Measurements from ENCODE around the gene LBHD1. TPM values are rescaled to one million over a fixed set of nuclear protein-coding genes. Genes with fewer than 3 reads are reported as not detected.
A peak's percentile ranks its signal among the peaks of the same experiment; 100 is the strongest.
"Not testable (repeated sequence)": the region's sequence is repeated elsewhere in the genome, so short reads cannot be mapped to it uniquely, and the experiment has no call there.

The LBHD1 gene
- polyA plus RNA-seq, 2 donors, result 2.7 to 5.2 TPM

- peaks cover 5 to 10% of the 10 kb centered on the region in 2 donors for H3K36me3 ChIP-seq (ENCODE audit: control insufficient read depth in 2 of 2, insufficient read depth in 2 of 2, low read length in 1 of 2)
- H3K27ac ChIP-seq (ENCODE audit: low read depth in 2 of 2, low read length in 1 of 2), result peak overlapping the region; percentile 97 to 98
- 1 to 2% methylated on average over 47 of the region's 47 CpGs for WGBS, 2 donors
- no peaks in the 10 kb centered on the region for H3K9me3 ChIP-seq (ENCODE audit: control insufficient read depth in 2 of 2, insufficient read depth in 1 of 2, low read depth in 1 of 2, low read length in 1 of 2)
- no peaks in the 10 kb centered on the region for H3K27me3 ChIP-seq (ENCODE audit: control insufficient read depth in 1 of 2, insufficient read depth in 2 of 2, low read length in 2 of 2)
- peaks cover 3 to 14% of the 10 kb centered on the region in 2 donors for H3K4me1 ChIP-seq (ENCODE audit: control insufficient read depth in 2 of 2, insufficient read depth in 2 of 2, low read length in 1 of 2)
- H3K4me3 ChIP-seq (ENCODE audit: low read depth in 1 of 2, low read length in 2 of 2), result peak overlapping the region; percentile 43 to 58
These were observed 37.4 kb upstream of the LBHD1 start for GRCh38 chr11:62709247-62710000.

- Histone ChIP-seq H3K4me1 (ENCODE audit: control insufficient read depth in 2 of 2, insufficient read depth in 2 of 2, low read length in 1 of 2) (peaks cover 3 to 14% of the 10 kb centered on the region in 2 donors), H3K4me3 (ENCODE audit: low read depth in 1 of 2, low read length in 2 of 2) (peak overlapping the region; percentile 43 to 58), H3K27ac (ENCODE audit: low read depth in 2 of 2, low read length in 1 of 2) (peak overlapping the region; percentile 97 to 98), H3K36me3 (ENCODE audit: control insufficient read depth in 2 of 2, insufficient read depth in 2 of 2, low read length in 1 of 2) (peaks cover 5 to 8% of the 10 kb centered on the region in 2 donors), H3K9me3 (ENCODE audit: control insufficient read depth in 2 of 2, insufficient read depth in 1 of 2, low read depth in 1 of 2, low read length in 1 of 2) (no peaks in the 10 kb centered on the region), H3K27me3 (ENCODE audit: control insufficient read depth in 1 of 2, insufficient read depth in 2 of 2, low read length in 2 of 2) (no peaks in the 10 kb centered on the region)
- 1 to 2% methylated on average over 7 of the region's 7 CpGs for WGBS, 2 donors
These were observed 36.7 kb upstream of the LBHD1 start for GRCh38 chr11:62708793-62709192.

- Histone ChIP-seq H3K27me3 (ENCODE audit: control insufficient read depth in 1 of 2, insufficient read depth in 2 of 2, low read length in 2 of 2) (no peaks in the 10 kb centered on the region), H3K4me1 (ENCODE audit: control insufficient read depth in 2 of 2, insufficient read depth in 2 of 2, low read length in 1 of 2) (peaks cover 3 to 14% of the 10 kb centered on the region in 2 donors), H3K36me3 (ENCODE audit: control insufficient read depth in 2 of 2, insufficient read depth in 2 of 2, low read length in 1 of 2) (peaks cover under 1 to 6% of the 10 kb centered on the region in 2 donors), H3K27ac (ENCODE audit: low read depth in 2 of 2, low read length in 1 of 2) (peak overlapping the region; percentile 97 to 98), H3K4me3 (ENCODE audit: low read depth in 1 of 2, low read length in 2 of 2) (peak overlapping the region in 1 of 2 donors; percentile 58), H3K9me3 (ENCODE audit: control insufficient read depth in 2 of 2, insufficient read depth in 1 of 2, low read depth in 1 of 2, low read length in 1 of 2) (no peaks in the 10 kb centered on the region)
- 61 to 72% methylated on average over 5 of the region's 5 CpGs for WGBS, 2 donors
These were observed 36.3 kb upstream of the LBHD1 start for GRCh38 chr11:62708392-62708791.

- peaks cover 0 to 4% of the 10 kb centered on the region in 2 donors for H3K36me3 ChIP-seq (ENCODE audit: control insufficient read depth in 2 of 2, insufficient read depth in 2 of 2, low read length in 1 of 2)
- 83% methylated on average over 10 of the region's 10 CpGs for WGBS, 2 donors
- no peaks in the 10 kb centered on the region for H3K9me3 ChIP-seq (ENCODE audit: control insufficient read depth in 2 of 2, insufficient read depth in 1 of 2, low read depth in 1 of 2, low read length in 1 of 2)
- H3K4me3 ChIP-seq (ENCODE audit: low read depth in 1 of 2, low read length in 2 of 2), result peak within 1 kb of the TSS; percentile 27 to 93
- H3K27me3 ChIP-seq (ENCODE audit: control insufficient read depth in 1 of 2, insufficient read depth in 2 of 2, low read length in 2 of 2), result no peaks in the 10 kb centered on the region
- H3K27ac ChIP-seq (ENCODE audit: low read depth in 2 of 2, low read length in 1 of 2), result peak within 1 kb of the TSS; percentile 97 to 98
- peaks cover 3 to 14% of the 10 kb centered on the region in 2 donors for H3K4me1 ChIP-seq (ENCODE audit: control insufficient read depth in 2 of 2, insufficient read depth in 2 of 2, low read length in 1 of 2)
These were observed 35.3 kb upstream of the LBHD1 start, which contains the start of the genes BSCL2 and GNG3 for GRCh38 chr11:62707277-62707861. BSCL2 (minus strand) TSS chr11:62707424; CDS start chr11:62707195, 229 bp downstream. GNG3 (plus strand) TSS chr11:62707676; CDS start chr11:62708296, 620 bp downstream.

GRCh38 chr11:62706850-62707247 is 34.8 kb upstream of the LBHD1 start:
- peak overlapping the region; percentile 74 to 90 for H3K27ac ChIP-seq (ENCODE audit: low read depth in 2 of 2, low read length in 1 of 2)
- no peaks in the 10 kb centered on the region for H3K27me3 ChIP-seq (ENCODE audit: control insufficient read depth in 1 of 2, insufficient read depth in 2 of 2, low read length in 2 of 2)
- no peaks in the 10 kb centered on the region for H3K9me3 ChIP-seq (ENCODE audit: control insufficient read depth in 2 of 2, insufficient read depth in 1 of 2, low read depth in 1 of 2, low read length in 1 of 2)
- H3K4me1 ChIP-seq (ENCODE audit: control insufficient read depth in 2 of 2, insufficient read depth in 2 of 2, low read length in 1 of 2), result peaks cover 3 to 14% of the 10 kb centered on the region in 2 donors
- peaks cover 0 to 2% of the 10 kb centered on the region in 2 donors for H3K36me3 ChIP-seq (ENCODE audit: control insufficient read depth in 2 of 2, insufficient read depth in 2 of 2, low read length in 1 of 2)
- peak overlapping the region in 1 of 2 donors; percentile 93 for H3K4me3 ChIP-seq (ENCODE audit: low read depth in 1 of 2, low read length in 2 of 2)
- WGBS, 2 donors, result 69 to 76% methylated on average over 8 of the region's 8 CpGs

- 5% methylated on average over 67 to 73 of the region's 73 CpGs for WGBS, 2 donors
- Histone ChIP-seq H3K27ac (ENCODE audit: low read depth in 2 of 2, low read length in 1 of 2) (peak overlapping the region; percentile 83 to 93), H3K9me3 (ENCODE audit: control insufficient read depth in 2 of 2, insufficient read depth in 1 of 2, low read depth in 1 of 2, low read length in 1 of 2) (no peaks in the 10 kb centered on the region), H3K36me3 (ENCODE audit: control insufficient read depth in 2 of 2, insufficient read depth in 2 of 2, low read length in 1 of 2) (peaks cover 0 to 2% of the 10 kb centered on the region in 2 donors), H3K4me3 (ENCODE audit: low read depth in 1 of 2, low read length in 2 of 2) (peak overlapping the region; percentile 79 to 93), H3K4me1 (ENCODE audit: control insufficient read depth in 2 of 2, insufficient read depth in 2 of 2, low read length in 1 of 2) (peaks cover 3 to 14% of the 10 kb centered on the region in 2 donors), H3K27me3 (ENCODE audit: control insufficient read depth in 1 of 2, insufficient read depth in 2 of 2, low read length in 2 of 2) (no peaks in the 10 kb centered on the region)
These were observed 34.1 kb upstream of the LBHD1 start for GRCh38 chr11:62705880-62706849.

GRCh38 chr11:62705413-62705812 is 33.3 kb upstream of the LBHD1 start:
- WGBS, 2 donors, result 37 to 50% methylated on average over 7 of the region's 7 CpGs
- peak overlapping the region in 1 of 2 donors; percentile 93 for H3K4me3 ChIP-seq (ENCODE audit: low read depth in 1 of 2, low read length in 2 of 2)
- H3K9me3 ChIP-seq (ENCODE audit: control insufficient read depth in 2 of 2, insufficient read depth in 1 of 2, low read depth in 1 of 2, low read length in 1 of 2), result no peaks in the 10 kb centered on the region
- H3K36me3 ChIP-seq (ENCODE audit: control insufficient read depth in 2 of 2, insufficient read depth in 2 of 2, low read length in 1 of 2), result no peaks in the 10 kb centered on the region
- no peaks in the 10 kb centered on the region for H3K27me3 ChIP-seq (ENCODE audit: control insufficient read depth in 1 of 2, insufficient read depth in 2 of 2, low read length in 2 of 2)
- peaks cover 3 to 14% of the 10 kb centered on the region in 2 donors for H3K4me1 ChIP-seq (ENCODE audit: control insufficient read depth in 2 of 2, insufficient read depth in 2 of 2, low read length in 1 of 2)
- peak overlapping the region; percentile 83 to 93 for H3K27ac ChIP-seq (ENCODE audit: low read depth in 2 of 2, low read length in 1 of 2)

- H3K9me3 ChIP-seq (ENCODE audit: control insufficient read depth in 2 of 2, insufficient read depth in 1 of 2, low read depth in 1 of 2, low read length in 1 of 2); H3K27me3 ChIP-seq (ENCODE audit: control insufficient read depth in 1 of 2, insufficient read depth in 2 of 2, low read length in 2 of 2); H3K36me3 ChIP-seq (ENCODE audit: control insufficient read depth in 2 of 2, insufficient read depth in 2 of 2, low read length in 1 of 2); H3K4me1 ChIP-seq (ENCODE audit: control insufficient read depth in 2 of 2, insufficient read depth in 2 of 2, low read length in 1 of 2); H3K4me3 ChIP-seq (ENCODE audit: low read depth in 1 of 2, low read length in 2 of 2); H3K27ac ChIP-seq (ENCODE audit: low read depth in 2 of 2, low read length in 1 of 2): not testable (repeated sequence)
- WGBS, 2 donors, result 79 to 95% methylated on average over 4 of the region's 4 CpGs
These were observed 31.9 kb upstream of the LBHD1 start for GRCh38 chr11:62703921-62704320.

- Histone ChIP-seq H3K9me3 (ENCODE audit: control insufficient read depth in 2 of 2, insufficient read depth in 1 of 2, low read depth in 1 of 2, low read length in 1 of 2) (no peaks in the 10 kb centered on the region), H3K27me3 (ENCODE audit: control insufficient read depth in 1 of 2, insufficient read depth in 2 of 2, low read length in 2 of 2) (no peaks in the 10 kb centered on the region), H3K27ac (ENCODE audit: low read depth in 2 of 2, low read length in 1 of 2) (peak overlapping the region in 1 of 2 donors; percentile 79), H3K36me3 (ENCODE audit: control insufficient read depth in 2 of 2, insufficient read depth in 2 of 2, low read length in 1 of 2) (no peaks in the 10 kb centered on the region), H3K4me1 (ENCODE audit: control insufficient read depth in 2 of 2, insufficient read depth in 2 of 2, low read length in 1 of 2) (peaks cover 3 to 4% of the 10 kb centered on the region in 2 donors), H3K4me3 (ENCODE audit: low read depth in 1 of 2, low read length in 2 of 2) (no peak overlapping the region)
- 76 to 79% methylated on average over 11 of the region's 11 CpGs for WGBS, 2 donors
These were observed 30.2 kb upstream of the LBHD1 start for GRCh38 chr11:62702246-62702645.
